SJCRH30 (cell line): ENCODE results near the gene CCL4. TPM values are rescaled to one million over a fixed set of nuclear protein-coding genes. Genes with fewer than 3 reads are reported as not detected.

Experiments
- total RNA-seq: library from RNA; depleted of rRNA; stranded (reverse); fragments of >200 nt; shearing (Covaris generic); gene quantifications from 2 replicates; pipeline ENCODE4 v1.2.3, GENCODE V29; 2014; rRNA removed

CCL4 gene
- total RNA-seq, 1 experiment from 2014 or later, result not detected

Other genes starting within 250 kb of the CCL4 start
- not detected in 2 replicates for gene HEATR9, start 234.9 kb upstream of the CCL4 start, total RNA-seq
- not detected in 2 replicates for gene CCL5, start 223.5 kb upstream of the CCL4 start, total RNA-seq
- gene RDM1, start 173.1 kb upstream of the CCL4 start, total RNA-seq, result not detected in 2 replicates
- not detected in 2 replicates for gene LYZL6, start 160.1 kb upstream of the CCL4 start, total RNA-seq
- not detected in 2 replicates for gene CCL16, start 122.3 kb upstream of the CCL4 start, total RNA-seq
- gene CCL14, start 117.1 kb upstream of the CCL4 start, total RNA-seq, result not detected in 2 replicates
- not detected in 2 replicates for gene CCL15, start 102.3 kb upstream of the CCL4 start, total RNA-seq
- not detected in 2 replicates for gene CCL23, start 85.9 kb upstream of the CCL4 start, total RNA-seq
- gene CCL18, start 39.6 kb upstream of the CCL4 start, total RNA-seq, result not detected in 2 replicates
- not detected in 2 replicates for gene CCL3, start 13.7 kb upstream of the CCL4 start, total RNA-seq
- 1.5 and 3.7 TPM in 2 replicates for gene TBC1D3B, start 72.8 kb downstream of the CCL4 start, total RNA-seq
- not detected in 2 replicates for gene CCL3L1, start 92.9 kb downstream of the CCL4 start, total RNA-seq
- not detected in 2 replicates for gene CCL4L2, start 107.2 kb downstream of the CCL4 start, total RNA-seq
- gene TBC1D3I, start 160.7 kb downstream of the CCL4 start, total RNA-seq, result not detected in 2 replicates
- gene TBC1D3G, start 220.1 kb downstream of the CCL4 start, total RNA-seq, result not detected in 2 replicates